Transverse colon (tissue), 4 donors: ENCODE data around the gene PRKCH.

ENCODE experiments used
- POLR2A ChIP-seq: fragments of 450-650 bp; IDR thresholded peaks from one replicate; pipeline ENCODE4 v1.6.1; 2016; ENCODE audit warnings: antibody characterized with exemption, mild to moderate bottlenecking, moderate library complexity
- POLR2AphosphoS5 ChIP-seq, 3 donors: sonication (generic); formaldehyde crosslinking; IDR thresholded peaks; one replicate each; pipeline ENCODE4 v1.6.1; 2016; ENCODE audit warnings: antibody characterized with exemption in 3 of 3
- TF ChIP-seq, protein P1 (sequence below), 5 experiments: fragments of 200-600 bp in 3 of 5; fragments of 450-650 bp in 2 of 5; sonication (generic) in 3 of 5; IDR thresholded peaks; 1 replicate in 2 of 5; 2 replicates in 3 of 5; pipeline ENCODE4 v1.5.1; 2016 to 2017; ENCODE audit warnings: antibody characterized with exemption in 5 of 5, inconsistent platforms in 3 of 5, mild to moderate bottlenecking in 2 of 5, moderate library complexity in 1 of 5

DNA sequence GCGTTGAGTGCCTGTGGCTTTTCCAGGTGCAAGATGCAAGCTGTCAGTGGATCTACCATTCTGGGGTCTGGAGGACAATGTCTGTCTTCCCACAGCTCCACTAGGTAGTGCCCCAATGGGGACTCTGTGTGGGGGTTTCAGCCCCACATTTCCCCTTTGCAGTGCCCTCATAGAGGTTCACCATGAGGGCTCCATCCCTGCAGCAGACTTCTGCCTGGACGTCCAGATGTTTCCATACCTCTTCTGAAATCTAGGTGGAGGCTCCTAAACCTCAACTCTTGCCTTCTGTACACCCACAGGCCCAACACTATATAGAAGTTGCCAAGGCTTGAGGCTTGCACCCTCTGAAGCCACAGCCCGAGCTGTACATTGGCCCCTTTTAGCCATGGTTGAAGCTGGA is 52.9 kb downstream of the PRKCH start:
- TF ChIP-seq POLR2A (no peak), POLR2AphosphoS5 (IDR thresholded peaks at IDR 0.05) (no peak)
- TF ChIP-seq, protein P1, sequence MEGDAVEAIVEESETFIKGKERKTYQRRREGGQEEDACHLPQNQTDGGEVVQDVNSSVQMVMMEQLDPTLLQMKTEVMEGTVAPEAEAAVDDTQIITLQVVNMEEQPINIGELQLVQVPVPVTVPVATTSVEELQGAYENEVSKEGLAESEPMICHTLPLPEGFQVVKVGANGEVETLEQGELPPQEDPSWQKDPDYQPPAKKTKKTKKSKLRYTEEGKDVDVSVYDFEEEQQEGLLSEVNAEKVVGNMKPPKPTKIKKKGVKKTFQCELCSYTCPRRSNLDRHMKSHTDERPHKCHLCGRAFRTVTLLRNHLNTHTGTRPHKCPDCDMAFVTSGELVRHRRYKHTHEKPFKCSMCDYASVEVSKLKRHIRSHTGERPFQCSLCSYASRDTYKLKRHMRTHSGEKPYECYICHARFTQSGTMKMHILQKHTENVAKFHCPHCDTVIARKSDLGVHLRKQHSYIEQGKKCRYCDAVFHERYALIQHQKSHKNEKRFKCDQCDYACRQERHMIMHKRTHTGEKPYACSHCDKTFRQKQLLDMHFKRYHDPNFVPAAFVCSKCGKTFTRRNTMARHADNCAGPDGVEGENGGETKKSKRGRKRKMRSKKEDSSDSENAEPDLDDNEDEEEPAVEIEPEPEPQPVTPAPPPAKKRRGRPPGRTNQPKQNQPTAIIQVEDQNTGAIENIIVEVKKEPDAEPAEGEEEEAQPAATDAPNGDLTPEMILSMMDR (IDR thresholded peaks at IDR 0.05): no peak
